HEK293 (cell line): ENCODE measurements around the gene CACNB4.

Experiments
- FEZF1 ChIP-seq: fragments of 450-650 bp; formaldehyde crosslinking; IDR thresholded peaks from 2 replicates; pipeline ENCODE4 v1.5.1; 2016; ENCODE audit warnings: missing biosample characterization, missing genetic modification characterization
- IKZF3 ChIP-seq: fragments of 450-650 bp; IDR thresholded peaks from 2 replicates; pipeline ENCODE4 v1.5.0; 2018; ENCODE audit warnings: missing biosample characterization, mild to moderate bottlenecking, missing genetic modification characterization, moderate library complexity
- OSR2 ChIP-seq: fragments of 450-650 bp; formaldehyde crosslinking; IDR thresholded peaks from 2 replicates; pipeline ENCODE4 v1.5.1; 2016; ENCODE audit warnings: missing biosample characterization, missing genetic modification characterization
- SETDB1 ChIP-seq: IDR thresholded peaks from one replicate; pipeline ENCODE4 v1.6.1; 2017; ENCODE audit warnings: mild to moderate bottlenecking, low read length, moderate library complexity, mixed read lengths; ENCODE audit not compliant: insufficient read length
- SP3 ChIP-seq: fragments of 450-650 bp; formaldehyde crosslinking; IDR thresholded peaks from 2 replicates; pipeline ENCODE4 v1.5.1; 2016; ENCODE audit warnings: missing biosample characterization, missing genetic modification characterization
- YY1 ChIP-seq: fragments of 450-650 bp; formaldehyde crosslinking; IDR thresholded peaks from 2 replicates; pipeline ENCODE4 v1.5.1; 2018; ENCODE audit warnings: missing biosample characterization, missing genetic modification characterization
- ZBTB1 ChIP-seq: fragments of 450-650 bp; formaldehyde crosslinking; IDR thresholded peaks from 2 replicates; pipeline ENCODE4 v1.5.1; 2016; ENCODE audit warnings: missing biosample characterization, missing genetic modification characterization
- ZBTB48 ChIP-seq: fragments of 450-650 bp; formaldehyde crosslinking; IDR thresholded peaks from 2 replicates; pipeline ENCODE4 v1.5.1; 2016; ENCODE audit warnings: missing biosample characterization, missing genetic modification characterization
- ZBTB8A ChIP-seq: fragments of 450-650 bp; formaldehyde crosslinking; IDR thresholded peaks from 2 replicates; pipeline ENCODE4 v1.5.1; 2016; ENCODE audit warnings: missing biosample characterization, missing genetic modification characterization
- ZFP37 ChIP-seq: fragments of 450-650 bp; formaldehyde crosslinking; IDR thresholded peaks from 2 replicates; pipeline ENCODE4 v1.5.1; 2016; ENCODE audit warnings: missing biosample characterization, missing genetic modification characterization
- ZNF10 ChIP-seq: fragments of 450-650 bp; formaldehyde crosslinking; IDR thresholded peaks from 2 replicates; pipeline ENCODE4 v1.5.1; 2017; ENCODE audit warnings: missing biosample characterization, missing genetic modification characterization
- ZNF140 ChIP-seq: fragments of 450-650 bp; formaldehyde crosslinking; IDR thresholded peaks from 2 replicates; pipeline ENCODE4 v1.5.1; 2016; ENCODE audit warnings: missing biosample characterization, missing genetic modification characterization
- ZNF146 ChIP-seq: fragments of 450-650 bp; formaldehyde crosslinking; IDR thresholded peaks from 2 replicates; pipeline ENCODE4 v1.5.1; 2016; ENCODE audit warnings: missing biosample characterization, missing genetic modification characterization
- ZNF169 ChIP-seq: fragments of 450-650 bp; formaldehyde crosslinking; IDR thresholded peaks from 2 replicates; pipeline ENCODE4 v1.5.1; 2016; ENCODE audit warnings: missing biosample characterization, missing genetic modification characterization
- ZNF184 ChIP-seq: fragments of 450-650 bp; IDR thresholded peaks from 2 replicates; pipeline ENCODE4 v1.5.1; 2018; ENCODE audit warnings: missing biosample characterization, mild to moderate bottlenecking, missing genetic modification characterization
- ZNF223 ChIP-seq: fragments of 450-650 bp; formaldehyde crosslinking; IDR thresholded peaks from 2 replicates; pipeline ENCODE4 v1.5.1; 2016; ENCODE audit warnings: missing biosample characterization, missing genetic modification characterization
- ZNF239 ChIP-seq: fragments of 450-650 bp; formaldehyde crosslinking; IDR thresholded peaks from 2 replicates; pipeline ENCODE4 v1.5.1; 2016; ENCODE audit warnings: missing biosample characterization, missing genetic modification characterization
- ZNF302 ChIP-seq: fragments of 450-650 bp; formaldehyde crosslinking; IDR thresholded peaks from 2 replicates; pipeline ENCODE4 v1.5.1; 2016; ENCODE audit warnings: missing biosample characterization, missing genetic modification characterization, low read depth
- ZNF350 ChIP-seq: fragments of 450-650 bp; formaldehyde crosslinking; IDR thresholded peaks from 2 replicates; pipeline ENCODE4 v1.5.0; 2017; ENCODE audit warnings: missing biosample characterization, mild to moderate bottlenecking, missing genetic modification characterization
- ZNF366 ChIP-seq: fragments of 450-650 bp; formaldehyde crosslinking; conservative IDR thresholded peaks from 2 replicates; pipeline ENCODE4 v1.5.1; 2016; ENCODE audit warnings: missing biosample characterization, missing genetic modification characterization
- ZNF37A ChIP-seq: fragments of 450-650 bp; IDR thresholded peaks from 2 replicates; pipeline ENCODE4 v1.5.1; 2018; ENCODE audit warnings: missing biosample characterization, missing genetic modification characterization
- ZNF394 ChIP-seq: fragments of 450-650 bp; formaldehyde crosslinking; IDR thresholded peaks from 2 replicates; pipeline ENCODE4 v1.5.1; 2016; ENCODE audit warnings: missing biosample characterization, missing genetic modification characterization, mild to moderate bottlenecking, moderate library complexity, borderline replicate concordance
- ZNF426 ChIP-seq: fragments of 450-650 bp; formaldehyde crosslinking; IDR thresholded peaks from 2 replicates; pipeline ENCODE4 v1.5.1; 2017; ENCODE audit warnings: missing biosample characterization, missing genetic modification characterization, mild to moderate bottlenecking, inconsistent platforms, moderate library complexity
- ZNF48 ChIP-seq: fragments of 450-650 bp; formaldehyde crosslinking; IDR thresholded peaks from 2 replicates; pipeline ENCODE4 v1.5.1; 2016; ENCODE audit warnings: missing biosample characterization, missing genetic modification characterization
- ZNF529 ChIP-seq: fragments of 450-650 bp; formaldehyde crosslinking; IDR thresholded peaks from 2 replicates; pipeline ENCODE4 v1.5.1; 2017; ENCODE audit warnings: missing genetic modification characterization, missing biosample characterization; ENCODE audit not compliant: insufficient replicate concordance
- ZNF549 ChIP-seq: fragments of 450-650 bp; IDR thresholded peaks from 2 replicates; pipeline ENCODE4 v1.5.1; 2018; ENCODE audit warnings: missing biosample characterization, missing genetic modification characterization, mild to moderate bottlenecking, inconsistent platforms, moderate library complexity
- ZNF830 ChIP-seq: fragments of 450-650 bp; IDR thresholded peaks from 2 replicates; pipeline ENCODE4 v1.5.0; 2018; ENCODE audit warnings: missing biosample characterization, missing genetic modification characterization, low read depth, mild to moderate bottlenecking, moderate library complexity
- TF ChIP-seq, protein P1 (sequence below): fragments of 450-650 bp; formaldehyde crosslinking; IDR thresholded peaks from 2 replicates; pipeline ENCODE4 v1.5.1; 2016; ENCODE audit warnings: missing biosample characterization, missing genetic modification characterization
- TF ChIP-seq, protein P2 (sequence below): fragments of 450-650 bp; formaldehyde crosslinking; IDR thresholded peaks from 2 replicates; pipeline ENCODE4 v1.5.1; 2016; ENCODE audit warnings: missing biosample characterization, missing genetic modification characterization
- TF ChIP-seq, protein P3 (sequence below): fragments of 450-650 bp; formaldehyde crosslinking; IDR thresholded peaks from 2 replicates; pipeline ENCODE4 v1.5.1; 2016; ENCODE audit warnings: missing biosample characterization, missing genetic modification characterization, low read depth

Gene CACNB4

DNA sequence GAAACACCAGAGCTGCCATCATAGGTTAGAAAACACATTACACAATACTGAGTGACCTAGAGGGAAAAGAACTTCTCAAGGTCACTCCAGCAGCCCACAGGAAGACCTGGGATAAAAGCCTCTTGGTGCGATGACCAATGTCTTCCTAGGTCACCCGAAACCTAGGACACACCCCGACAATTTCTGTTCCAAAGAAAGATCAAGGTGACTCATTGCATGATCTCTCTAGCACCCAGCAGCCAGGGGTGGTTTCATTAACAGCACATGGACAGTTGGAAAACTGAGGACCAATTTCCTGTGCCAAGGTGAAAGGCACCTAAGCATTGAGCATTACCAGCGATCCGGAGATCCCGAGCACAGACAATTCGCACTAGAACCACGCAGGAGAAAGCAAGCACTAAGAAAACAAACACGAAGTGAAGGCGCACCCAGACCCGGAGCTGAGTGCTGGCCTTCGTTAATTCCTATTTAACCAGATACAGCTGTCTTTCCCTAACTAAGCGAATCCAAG, 1.5 kb downstream of the CACNB4 start (continued):
- TF ChIP-seq ZNF302 (tag by site-specific recombination) (no peak), ZNF239 (tag by site-specific recombination) (no peak), ZNF169 (tag by site-specific recombination) (no peak), ZNF529 (tag by site-specific recombination) (no peak), ZNF146 (tag by site-specific recombination) (no peak), ZNF184 (no peak), YY1 (tag by site-specific recombination) (no peak), ZNF37A (tag by site-specific recombination) (no peak), ZNF394 (tag by site-specific recombination) (no peak), FEZF1 (tag by site-specific recombination) (no peak), SETDB1 (no peak), ZNF48 (tag by site-specific recombination) (no peak), ZNF350 (no peak), OSR2 (tag by site-specific recombination) (no peak), ZNF366 (peak; percentile 68), SP3 (tag by site-specific recombination) (no peak), ZBTB48 (tag by site-specific recombination) (no peak), ZNF426 (tag by site-specific recombination) (no peak), IKZF3 (tag by site-specific recombination) (peak; percentile 62), ZNF223 (no peak), ZNF140 (tag by site-specific recombination) (no peak), ZNF549 (tag by site-specific recombination) (no peak), ZNF830 (tag by site-specific recombination) (no peak), ZBTB1 (tag by site-specific recombination) (no peak), ZBTB8A (tag by site-specific recombination) (no peak), ZNF10 (tag by site-specific recombination) (no peak), ZFP37 (tag by site-specific recombination) (no peak)
- TF ChIP-seq, protein P1, sequence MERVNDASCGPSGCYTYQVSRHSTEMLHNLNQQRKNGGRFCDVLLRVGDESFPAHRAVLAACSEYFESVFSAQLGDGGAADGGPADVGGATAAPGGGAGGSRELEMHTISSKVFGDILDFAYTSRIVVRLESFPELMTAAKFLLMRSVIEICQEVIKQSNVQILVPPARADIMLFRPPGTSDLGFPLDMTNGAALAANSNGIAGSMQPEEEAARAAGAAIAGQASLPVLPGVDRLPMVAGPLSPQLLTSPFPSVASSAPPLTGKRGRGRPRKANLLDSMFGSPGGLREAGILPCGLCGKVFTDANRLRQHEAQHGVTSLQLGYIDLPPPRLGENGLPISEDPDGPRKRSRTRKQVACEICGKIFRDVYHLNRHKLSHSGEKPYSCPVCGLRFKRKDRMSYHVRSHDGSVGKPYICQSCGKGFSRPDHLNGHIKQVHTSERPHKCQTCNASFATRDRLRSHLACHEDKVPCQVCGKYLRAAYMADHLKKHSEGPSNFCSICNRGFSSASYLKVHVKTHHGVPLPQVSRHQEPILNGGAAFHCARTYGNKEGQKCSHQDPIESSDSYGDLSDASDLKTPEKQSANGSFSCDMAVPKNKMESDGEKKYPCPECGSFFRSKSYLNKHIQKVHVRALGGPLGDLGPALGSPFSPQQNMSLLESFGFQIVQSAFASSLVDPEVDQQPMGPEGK (tag by site-specific recombination): peak; percentile 30; the same call in 1 of the 2 replicates
- TF ChIP-seq, protein P2, sequence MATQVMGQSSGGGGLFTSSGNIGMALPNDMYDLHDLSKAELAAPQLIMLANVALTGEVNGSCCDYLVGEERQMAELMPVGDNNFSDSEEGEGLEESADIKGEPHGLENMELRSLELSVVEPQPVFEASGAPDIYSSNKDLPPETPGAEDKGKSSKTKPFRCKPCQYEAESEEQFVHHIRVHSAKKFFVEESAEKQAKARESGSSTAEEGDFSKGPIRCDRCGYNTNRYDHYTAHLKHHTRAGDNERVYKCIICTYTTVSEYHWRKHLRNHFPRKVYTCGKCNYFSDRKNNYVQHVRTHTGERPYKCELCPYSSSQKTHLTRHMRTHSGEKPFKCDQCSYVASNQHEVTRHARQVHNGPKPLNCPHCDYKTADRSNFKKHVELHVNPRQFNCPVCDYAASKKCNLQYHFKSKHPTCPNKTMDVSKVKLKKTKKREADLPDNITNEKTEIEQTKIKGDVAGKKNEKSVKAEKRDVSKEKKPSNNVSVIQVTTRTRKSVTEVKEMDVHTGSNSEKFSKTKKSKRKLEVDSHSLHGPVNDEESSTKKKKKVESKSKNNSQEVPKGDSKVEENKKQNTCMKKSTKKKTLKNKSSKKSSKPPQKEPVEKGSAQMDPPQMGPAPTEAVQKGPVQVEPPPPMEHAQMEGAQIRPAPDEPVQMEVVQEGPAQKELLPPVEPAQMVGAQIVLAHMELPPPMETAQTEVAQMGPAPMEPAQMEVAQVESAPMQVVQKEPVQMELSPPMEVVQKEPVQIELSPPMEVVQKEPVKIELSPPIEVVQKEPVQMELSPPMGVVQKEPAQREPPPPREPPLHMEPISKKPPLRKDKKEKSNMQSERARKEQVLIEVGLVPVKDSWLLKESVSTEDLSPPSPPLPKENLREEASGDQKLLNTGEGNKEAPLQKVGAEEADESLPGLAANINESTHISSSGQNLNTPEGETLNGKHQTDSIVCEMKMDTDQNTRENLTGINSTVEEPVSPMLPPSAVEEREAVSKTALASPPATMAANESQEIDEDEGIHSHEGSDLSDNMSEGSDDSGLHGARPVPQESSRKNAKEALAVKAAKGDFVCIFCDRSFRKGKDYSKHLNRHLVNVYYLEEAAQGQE: no peak
- TF ChIP-seq, protein P3, sequence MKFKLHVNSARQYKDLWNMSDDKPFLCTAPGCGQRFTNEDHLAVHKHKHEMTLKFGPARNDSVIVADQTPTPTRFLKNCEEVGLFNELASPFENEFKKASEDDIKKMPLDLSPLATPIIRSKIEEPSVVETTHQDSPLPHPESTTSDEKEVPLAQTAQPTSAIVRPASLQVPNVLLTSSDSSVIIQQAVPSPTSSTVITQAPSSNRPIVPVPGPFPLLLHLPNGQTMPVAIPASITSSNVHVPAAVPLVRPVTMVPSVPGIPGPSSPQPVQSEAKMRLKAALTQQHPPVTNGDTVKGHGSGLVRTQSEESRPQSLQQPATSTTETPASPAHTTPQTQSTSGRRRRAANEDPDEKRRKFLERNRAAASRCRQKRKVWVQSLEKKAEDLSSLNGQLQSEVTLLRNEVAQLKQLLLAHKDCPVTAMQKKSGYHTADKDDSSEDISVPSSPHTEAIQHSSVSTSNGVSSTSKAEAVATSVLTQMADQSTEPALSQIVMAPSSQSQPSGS (tag by site-specific recombination): no peak
